NCI-H187 treated with DMSO at 0.1 percent for 48 hours (cell line): Measurements from ENCODE around the gene C4orf54.

ENCODE experiments used
- DNase-seq: peaks from one replicate; lab custom pipeline; 2025; lab: John Stamatoyannopoulos, UW

The C4orf54 gene

GRCh38 chr4:99617374-99617773 is 40.3 kb downstream of the C4orf54 start:
- DNase-seq, result no peak

GRCh38 chr4:99615170-99615820 is 42.3 kb downstream of the C4orf54 start:
- DNase-seq, result no peak

DNA sequence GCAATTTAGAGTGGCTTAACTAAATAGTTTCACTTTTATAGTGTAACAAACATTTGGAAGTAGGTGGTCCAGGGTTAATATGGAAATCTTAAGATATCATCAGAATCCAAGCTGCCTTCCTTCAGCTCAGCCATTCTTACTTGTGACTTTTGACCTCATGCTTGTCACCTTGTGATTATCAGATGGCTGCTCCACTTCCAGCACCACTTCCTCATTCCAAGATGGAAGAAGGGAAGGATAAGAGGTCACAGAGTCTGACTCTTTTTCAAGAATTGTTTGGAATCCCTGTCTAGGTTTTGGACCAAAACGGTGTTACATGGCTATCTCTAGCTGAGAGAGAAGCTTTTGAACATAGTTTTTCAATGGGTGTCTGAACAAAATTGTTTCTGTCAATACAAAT is 43.1 kb downstream of the C4orf54 start:
- DNase-seq, result no peak

- DNase-seq, result no peak
Observed at GRCh38 chr4:99612704-99613103, 44.9 kb downstream of the C4orf54 start.

GRCh38 chr4:99612281-99612680 is 45.3 kb downstream of the C4orf54 start:
- DNase-seq, result no peak

- DNase-seq, result no peak
Observed at GRCh38 chr4:99610605-99611175, 46.9 kb downstream of the C4orf54 start.

DNA sequence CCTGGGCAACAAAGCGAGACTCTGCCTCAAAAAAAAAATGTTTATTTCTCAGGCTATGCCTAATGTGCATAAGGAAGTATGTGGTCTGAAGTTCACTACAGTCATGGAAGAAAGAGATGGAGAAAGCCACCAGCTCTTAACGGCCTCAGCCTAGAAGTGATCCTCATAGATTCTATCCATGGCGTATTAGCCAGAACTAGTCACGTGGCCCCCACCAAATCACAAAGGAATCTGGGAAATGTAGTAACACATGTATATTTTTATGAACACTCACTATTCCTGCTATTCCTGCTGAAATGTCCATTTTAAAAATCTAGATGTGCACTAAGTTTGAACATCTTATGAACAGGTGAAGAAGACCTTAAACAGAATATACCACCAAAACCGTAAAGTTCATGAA is 49.2 kb downstream of the C4orf54 start:
- no peak for DNase-seq
